ENCODE measurements around the gene OCA2. TPM values are rescaled to one million over a fixed set of nuclear protein-coding genes. Genes with fewer than 3 reads are reported as not detected.

Gene OCA2
- total and polyA plus RNA-seq, 2 of the 8 experiments (the other 6 are each of a cell fraction or from before 2014, with no cell fraction given): 0.20 TPM

DNA sequence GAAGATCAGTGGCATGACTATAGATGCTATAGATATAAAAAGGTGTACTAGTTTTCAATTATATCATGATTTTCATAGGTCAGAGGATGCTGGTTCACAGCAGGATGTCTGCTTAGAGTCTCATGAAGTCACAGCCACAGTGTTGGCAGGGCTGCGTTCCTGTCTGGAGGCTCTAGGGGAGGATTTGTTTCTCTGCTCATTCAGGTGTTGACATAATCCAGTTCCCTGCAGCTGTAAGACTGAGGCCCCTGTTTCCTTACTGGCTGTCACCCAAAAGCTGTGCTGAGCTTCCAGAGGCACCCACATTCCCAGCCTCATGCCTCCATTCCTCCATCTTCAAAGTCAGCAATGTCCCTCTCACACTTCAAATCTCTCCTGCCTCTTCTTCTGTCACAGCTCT, 170.7 kb downstream of the OCA2 start:
- no peak for FAIRE-seq
- no peaks in the 10 kb centered on the region for H3K79me1 ChIP-seq (ENCODE audit: low read depth, low read length)
- no peak overlapping the region for H2AFZ ChIP-seq (ENCODE audit: low read length)
- CTCF ChIA-PET (ENCODE audit: partially characterized antibody): no interaction called here
- H2BK120ac ChIP-seq (replicated peaks; ENCODE audit: low read depth, low read length): no peak overlapping the region
- no peaks in the 10 kb centered on the region for H3K4me1 ChIP-seq (replicated peaks in 1 of 4; ENCODE audit: control insufficient read depth in 3 of 4, insufficient read depth in 4 of 4, low read length in 3 of 4)
- peaks cover 5% of the 10 kb centered on the region in 2 experiments; a peak in 2 of 4 replicates for H3K9me3 ChIP-seq (ENCODE audit: insufficient read depth in 2 of 2, low read depth in 1 of 2, low read length in 1 of 2)
- H2BK20ac ChIP-seq (ENCODE audit: low read length): no peak overlapping the region
- no peak overlapping the region for H2BK5ac ChIP-seq (ENCODE audit: low read depth, low read length)
- H2BK12ac ChIP-seq (ENCODE audit: low read depth, low read length): no peak overlapping the region
- no peak overlapping the region for H3K4me2 ChIP-seq (ENCODE audit: insufficient read depth in 1 of 2, low read depth in 2 of 2, low read length in 2 of 2)
- H4K91ac ChIP-seq (replicated peaks; ENCODE audit: insufficient read length, low read length): no peak overlapping the region
- H4K8ac ChIP-seq (ENCODE audit: extremely low read depth, insufficient read depth, low read length): no peak overlapping the region
- H3K23ac ChIP-seq (ENCODE audit: insufficient read length): no peak overlapping the region
- no peak overlapping the region for H3K14ac ChIP-seq (ENCODE audit: insufficient read length)
- H3K9ac ChIP-seq (replicated peaks in 1 of 4; ENCODE audit: extremely low read depth in 1 of 4, low read depth in 3 of 4, low read length in 3 of 4): no peak overlapping the region
- no peaks in the 10 kb centered on the region for H3K27me3 ChIP-seq (replicated peaks in 1 of 4; ENCODE audit: control insufficient read depth in 3 of 4, extremely low read depth in 1 of 4, insufficient read depth in 3 of 4, low read length in 3 of 4)
- H3K4me3 ChIP-seq (ENCODE audit: extremely low read depth in 1 of 4, insufficient read depth in 2 of 4, low read depth in 3 of 4, low read length in 4 of 4): no peak overlapping the region
- 70% methylated on average over 1 of the region's 1 CpG; no CpG with 5 or more reads in 1 of the 2 experiments for WGBS, 2 experiments (ENCODE audit: extremely low coverage in 1 of 2, insufficient coverage in 1 of 2, insufficient read length in 1 of 2, insufficient replicate concordance in 2 of 2, low coverage in 1 of 2, low lambda C conversion rate in 2 of 2, missing lambda C conversion rate in 1 of 2)
- no peak overlapping the region for H2AK5ac ChIP-seq (ENCODE audit: low read depth, low read length)
- H3K56ac ChIP-seq (replicated peaks; ENCODE audit: insufficient read length, low read depth, low read length): no peak overlapping the region
- POLR2A ChIA-PET (ENCODE audit: partially characterized antibody): no interaction called here
- H2BK15ac ChIP-seq (ENCODE audit: low read length): no peak overlapping the region
- H3K36me3 ChIP-seq (ENCODE audit: control insufficient read depth in 2 of 4, insufficient read depth in 4 of 4, low read length in 3 of 4): no peaks in the 10 kb centered on the region
- H4K20me1 ChIP-seq (replicated peaks in 1 of 2; ENCODE audit: control insufficient read depth in 1 of 2, insufficient read depth in 2 of 2, low read length in 2 of 2): no peaks in the 10 kb centered on the region
- no peak overlapping the region for H3K18ac ChIP-seq (ENCODE audit: extremely low read depth, low read length)
- no peaks in the 10 kb centered on the region for H3K23me2 ChIP-seq (ENCODE audit: low read depth, low read length)
- H3K79me2 ChIP-seq (ENCODE audit: control insufficient read depth in 1 of 2, insufficient read depth in 2 of 2, low read length in 2 of 2): no peaks in the 10 kb centered on the region
- H3K4ac ChIP-seq (replicated peaks; ENCODE audit: insufficient read length, low read depth, low read length): no peak overlapping the region
- H4K5ac ChIP-seq (ENCODE audit: insufficient read length, low read depth, low read length): no peak overlapping the region
- no peak for DNase-seq (ENCODE audit: low read depth in 1 of 2, low spot score in 2 of 2)
- H3K27ac ChIP-seq (ENCODE audit: low read depth, low read length): no peak overlapping the region
- TF ChIP-seq ATF3 (IDR thresholded peaks at IDR 0.05; ENCODE audit: insufficient read depth, low read depth, low read length) (no peak), ZNF274 (IDR thresholded peaks at IDR 0.05; ENCODE audit: borderline replicate concordance, extremely low read depth, low read length) (no peak), JUN (IDR thresholded peaks at IDR 0.05; ENCODE audit: low read depth, low read length) (no peak), TEAD4 (IDR thresholded peaks at IDR 0.05; ENCODE audit: low read depth, low read length) (no peak), SIRT6 (IDR thresholded peaks at IDR 0.05; ENCODE audit: low read length) (no peak), RXRA (IDR thresholded peaks at IDR 0.05; ENCODE audit: insufficient read depth, low read depth, low read length) (no peak), NANOG (IDR thresholded peaks at IDR 0.05; ENCODE audit: insufficient read depth, low read depth, low read length, poor library complexity, severe bottlenecking) (no peak), SIX5 (IDR thresholded peaks at IDR 0.05; ENCODE audit: low read depth, low read length) (no peak), CEBPB (IDR thresholded peaks at IDR 0.05; ENCODE audit: low read depth, low read length) (no peak), GABPA (IDR thresholded peaks at IDR 0.05; ENCODE audit: borderline replicate concordance, insufficient read depth, low read length) (no peak), EZH2 (IDR thresholded peaks at IDR 0.05; ENCODE audit: low read depth, low read length, severe bottlenecking) (no peak), HDAC2 (IDR thresholded peaks at IDR 0.05; ENCODE audit: borderline replicate concordance in 1 of 2, low read depth in 2 of 2, low read length in 2 of 2) (no peak), KDM4A (IDR thresholded peaks at IDR 0.05; ENCODE audit: low read depth, low read length, severe bottlenecking) (no peak), RAD21 (IDR thresholded peaks at IDR 0.05 in 1 of 2, conservative IDR thresholded peaks at IDR 0.05 in 1 of 2; ENCODE audit: low read depth in 2 of 2, low read length in 2 of 2) (no peak)

All from H1 (cell line).